Lower leg skin (tissue), 4 donors: ENCODE results near the gene FOXK1. TPM values are rescaled to one million over a fixed set of nuclear protein-coding genes. Genes with fewer than 3 reads are reported as not detected.
"Not testable (repeated sequence)": the region's sequence is repeated elsewhere in the genome, so short reads cannot be mapped to it uniquely, and the experiment has no call there.

Experiments
- DNase-seq, 2 donors: peaks; one replicate each; pipeline ENCODE4 v3.0.0-alpha.2; 2019; ENCODE audit warnings: low spot score in 2 of 2
- H3K4me3 ChIP-seq: fragments of 200-600 bp; sonication (generic); 2 replicates; pipeline ENCODE4 v1.5.1; 2017; ENCODE audit warnings: mild to moderate bottlenecking, low read depth; ENCODE audit not compliant: poor library complexity, severe bottlenecking
- POLR2A ChIP-seq, 2 donors: fragments of 450-650 bp; IDR thresholded peaks; one replicate each; pipeline ENCODE4 v1.6.1; 2016 to 2017; ENCODE audit warnings: antibody characterized with exemption in 2 of 2, mild to moderate bottlenecking in 1 of 2, moderate library complexity in 1 of 2
- WGBS, 2 donors: methylation state at CpG; one replicate each; pipeline ENCODE4 v1.1.5; 2018; 5-methylcytosine and 5-hydroxymethylcytosine counted together
- intact Hi-C: fragments of 100-400 bp; cut with DNase I; formaldehyde crosslinking; loops from one replicate; pipeline ENCODE4 v1.15.0; 2023; ENCODE audit warnings: low total_unique reads
- total RNA-seq, 4 donors: library from RNA; depleted of rRNA; stranded (reverse); fragments of >200 nt; gene quantifications; one replicate each; pipeline ENCODE4 v1.1.0, GENCODE V29; 2016
- TF ChIP-seq, protein P1 (sequence below), 3 donors: fragments of 450-650 bp; IDR thresholded peaks; one replicate each; pipeline ENCODE4 v1.5.1; 2016; ENCODE audit warnings: antibody characterized with exemption in 3 of 3, mild to moderate bottlenecking in 3 of 3, moderate library complexity in 2 of 3

FOXK1 gene
- total RNA-seq, 4 donors from 2014 or later: 22.0 to 41.3 (median 30.3) TPM

DNA sequence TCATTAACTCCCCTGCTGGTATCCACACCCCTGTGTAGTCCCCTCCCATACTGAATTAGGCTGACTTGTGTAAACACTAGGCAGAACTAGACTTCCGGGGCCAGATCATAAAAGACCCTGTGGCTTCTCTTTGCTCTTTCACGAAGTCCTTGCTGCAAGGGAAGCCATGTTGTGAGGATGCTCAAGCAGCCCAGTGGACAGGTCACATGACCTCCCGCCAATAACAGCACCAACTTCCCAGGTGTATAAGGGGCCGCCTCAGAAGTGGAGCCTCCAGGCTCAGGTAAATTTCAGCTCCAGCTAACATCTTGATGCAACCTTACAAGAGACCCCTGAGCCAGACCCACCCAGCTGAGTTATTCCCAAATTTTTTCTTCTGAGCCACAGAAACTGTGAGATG, 11.3 kb upstream of the FOXK1 start:
- DNase-seq: no peak
- no peak for TF ChIP-seq POLR2A (IDR thresholded peaks at IDR 0.05)
- TF ChIP-seq, protein P1, sequence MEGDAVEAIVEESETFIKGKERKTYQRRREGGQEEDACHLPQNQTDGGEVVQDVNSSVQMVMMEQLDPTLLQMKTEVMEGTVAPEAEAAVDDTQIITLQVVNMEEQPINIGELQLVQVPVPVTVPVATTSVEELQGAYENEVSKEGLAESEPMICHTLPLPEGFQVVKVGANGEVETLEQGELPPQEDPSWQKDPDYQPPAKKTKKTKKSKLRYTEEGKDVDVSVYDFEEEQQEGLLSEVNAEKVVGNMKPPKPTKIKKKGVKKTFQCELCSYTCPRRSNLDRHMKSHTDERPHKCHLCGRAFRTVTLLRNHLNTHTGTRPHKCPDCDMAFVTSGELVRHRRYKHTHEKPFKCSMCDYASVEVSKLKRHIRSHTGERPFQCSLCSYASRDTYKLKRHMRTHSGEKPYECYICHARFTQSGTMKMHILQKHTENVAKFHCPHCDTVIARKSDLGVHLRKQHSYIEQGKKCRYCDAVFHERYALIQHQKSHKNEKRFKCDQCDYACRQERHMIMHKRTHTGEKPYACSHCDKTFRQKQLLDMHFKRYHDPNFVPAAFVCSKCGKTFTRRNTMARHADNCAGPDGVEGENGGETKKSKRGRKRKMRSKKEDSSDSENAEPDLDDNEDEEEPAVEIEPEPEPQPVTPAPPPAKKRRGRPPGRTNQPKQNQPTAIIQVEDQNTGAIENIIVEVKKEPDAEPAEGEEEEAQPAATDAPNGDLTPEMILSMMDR (IDR thresholded peaks at IDR 0.05): no peak
- no peak overlapping the region for H3K4me3 ChIP-seq
- intact Hi-C loops: no loop called here
- WGBS, 2 donors: 80 to 83% methylated on average over 4 of the region's 4 CpGs

DNA sequence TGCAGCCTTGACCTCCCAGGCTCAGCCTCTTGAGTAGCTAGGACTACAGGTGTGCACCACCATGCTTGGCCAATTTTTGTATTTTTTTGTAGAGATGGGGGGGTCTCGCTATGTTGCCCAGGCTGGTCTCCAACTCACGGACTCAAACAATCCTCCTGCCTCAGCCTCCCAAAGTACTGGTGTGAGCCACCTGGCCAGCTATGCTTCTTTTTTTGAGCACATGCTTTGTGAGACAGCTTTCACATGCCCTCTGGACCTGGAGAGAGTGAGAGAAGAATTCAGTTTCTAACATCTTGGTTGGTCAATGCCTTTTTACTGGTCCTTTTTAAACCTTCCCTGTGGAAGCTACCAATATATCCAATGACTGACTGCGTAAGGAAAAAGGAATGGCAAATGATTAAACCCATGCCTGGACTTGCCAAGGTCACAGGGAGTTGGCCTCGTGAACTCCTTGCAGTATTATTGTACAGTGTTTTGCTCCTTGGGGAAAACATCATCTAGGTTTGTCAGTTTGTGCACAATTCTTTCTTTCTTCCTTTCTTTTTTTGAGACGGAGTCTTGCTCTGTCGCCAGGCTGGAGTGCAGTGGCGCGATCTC, 6.2 kb upstream of the FOXK1 start:
- no peak for DNase-seq
- intact Hi-C loops: no loop called here
- WGBS, 2 donors: 84 to 86% methylated on average over 8 of the region's 8 CpGs
- no peak overlapping the region for H3K4me3 ChIP-seq
- TF ChIP-seq POLR2A (IDR thresholded peaks at IDR 0.05): no peak
- TF ChIP-seq, protein P1 (IDR thresholded peaks at IDR 0.05): no peak

DNA sequence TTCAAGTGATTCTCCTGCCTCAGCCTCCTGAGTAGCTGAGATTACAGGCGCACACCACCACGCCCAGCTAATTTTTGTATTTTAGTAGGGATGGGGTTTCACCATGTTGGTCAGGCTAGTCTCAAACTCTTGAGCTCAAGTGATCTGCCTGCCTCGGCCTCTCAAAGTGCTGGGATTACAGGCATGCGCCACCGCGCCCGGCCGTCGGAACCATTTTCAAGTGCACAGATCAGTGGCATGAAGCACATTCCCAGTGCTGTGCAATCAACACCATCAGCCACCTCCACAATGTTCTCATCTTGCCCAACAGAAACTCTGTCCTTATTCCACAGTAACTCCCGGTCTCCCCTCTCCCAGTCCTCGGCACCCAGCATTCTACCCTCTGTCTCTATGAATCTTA, 4.6 kb upstream of the FOXK1 start:
- DNase-seq, intact Hi-C loops, H3K4me3 ChIP-seq: not testable (repeated sequence)
- 96% methylated on average over 11 of the region's 11 CpGs for WGBS, 2 donors

DNA sequence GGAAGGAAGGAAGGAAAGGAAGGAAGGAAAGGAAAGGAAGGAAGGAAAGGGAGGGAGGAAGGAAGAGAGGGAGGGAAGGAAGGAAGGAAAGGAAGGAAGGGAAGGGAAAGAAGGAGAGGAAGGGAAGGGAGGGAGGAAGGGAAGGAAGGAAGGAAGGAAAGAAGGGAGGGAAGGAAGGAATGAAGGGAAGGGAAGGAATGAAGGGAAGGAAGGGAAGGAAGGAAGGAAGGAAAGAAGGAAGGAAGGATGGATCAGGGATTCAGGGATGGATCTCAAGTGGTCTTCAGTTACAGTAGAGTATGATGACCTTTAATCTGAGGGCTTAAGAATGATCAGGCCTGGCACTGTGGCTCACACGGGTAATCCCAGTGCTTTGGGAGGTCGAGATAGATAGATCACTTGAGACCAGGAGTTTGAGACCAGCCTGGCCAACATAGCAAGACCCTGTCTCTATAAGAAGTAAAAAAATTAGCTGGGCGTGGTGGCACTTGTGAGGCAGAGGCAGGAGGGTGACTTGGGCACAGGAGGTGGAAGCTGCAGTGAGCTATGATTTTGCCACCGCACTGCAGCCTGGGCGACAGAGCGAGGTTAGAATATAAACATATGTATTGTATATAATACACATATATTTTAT, 760 bp upstream of the FOXK1 start:
- intact Hi-C loops: loop anchor here (5.0 kb wide), 2 partner anchors 39 to 71 kb away; no protein-coding TSS in a partner anchor
- TF ChIP-seq POLR2A (IDR thresholded peaks at IDR 0.05): no peak
- TF ChIP-seq, protein P1 (IDR thresholded peaks at IDR 0.05): no peak
- peak overlapping the region; percentile 18 for H3K4me3 ChIP-seq
- 72 to 79% methylated on average over 6 of the region's 6 CpGs for WGBS, 2 donors
- no peak for DNase-seq

DNA sequence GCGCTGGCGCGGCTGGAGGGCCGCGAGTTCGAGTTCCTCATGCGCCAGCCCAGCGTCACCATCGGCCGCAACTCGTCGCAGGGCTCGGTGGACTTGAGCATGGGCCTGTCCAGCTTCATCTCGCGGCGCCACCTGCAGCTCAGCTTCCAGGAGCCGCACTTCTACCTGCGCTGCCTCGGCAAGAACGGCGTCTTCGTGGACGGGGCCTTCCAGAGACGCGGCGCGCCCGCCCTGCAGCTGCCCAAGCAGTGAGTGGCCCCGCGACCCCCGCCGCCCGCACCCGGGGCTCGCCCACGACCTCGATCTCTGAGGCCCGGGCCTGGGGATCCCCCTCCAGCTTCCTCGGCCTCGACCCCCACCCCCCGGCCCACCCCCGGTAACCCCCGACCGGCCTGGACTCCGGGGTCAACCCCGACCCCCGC, 537 bp downstream of the FOXK1 start:
- intact Hi-C loops: loop anchor here (5.0 kb wide), 2 partner anchors 40 to 70 kb away; no protein-coding TSS in a partner anchor
- TF ChIP-seq, protein P1 (IDR thresholded peaks at IDR 0.05): no peak
- no peak for TF ChIP-seq POLR2A (IDR thresholded peaks at IDR 0.05)
- peak overlapping the region; percentile 71 for H3K4me3 ChIP-seq
- WGBS, 2 donors: 0 to 6% methylated on average over 8 to 14 of the region's 47 CpGs
- DNase-seq: no peak

DNA sequence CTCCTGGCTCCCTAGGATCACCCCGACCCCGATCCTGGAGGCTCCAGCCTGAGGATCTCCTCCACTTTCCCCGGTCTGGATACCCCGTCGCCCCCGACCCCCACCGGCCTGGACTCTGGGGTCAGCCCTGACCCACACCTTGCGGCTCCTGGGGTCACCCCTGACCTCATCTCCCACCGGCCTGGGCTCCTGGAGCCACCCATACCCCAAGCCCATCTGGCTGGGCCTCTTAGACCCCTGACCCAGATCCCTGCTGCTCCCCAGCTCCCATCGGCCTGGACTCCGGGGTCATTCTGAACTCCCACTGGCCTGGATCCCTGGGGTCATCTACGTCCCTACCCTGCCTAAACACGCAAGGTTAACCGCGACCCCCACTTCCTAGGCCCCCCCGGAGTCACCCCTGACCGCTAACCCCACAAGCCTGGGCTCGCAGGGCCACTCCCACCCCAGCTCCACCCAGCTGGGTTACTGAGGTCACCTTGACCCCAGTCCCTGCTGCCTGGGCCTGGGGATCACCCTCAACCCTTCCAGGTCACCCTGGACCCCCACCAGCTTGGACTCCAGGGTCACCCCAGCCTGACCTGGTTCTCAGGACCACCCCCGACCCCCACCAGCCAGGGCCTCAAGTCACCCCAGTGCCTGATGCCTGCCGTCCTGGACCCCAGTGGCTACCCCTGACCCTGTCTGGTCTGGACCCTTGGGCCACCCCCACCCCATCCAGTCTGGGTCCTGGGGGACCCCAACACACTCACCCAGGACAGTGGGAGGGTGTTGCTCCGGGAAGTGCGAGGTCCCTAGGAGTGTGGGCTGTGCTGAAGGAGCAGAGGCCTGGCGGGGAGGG, 1.2 kb downstream of the FOXK1 start:
- TF ChIP-seq, protein P1 (IDR thresholded peaks at IDR 0.05): no peak
- no peak for TF ChIP-seq POLR2A (IDR thresholded peaks at IDR 0.05)
- H3K4me3 ChIP-seq: peak overlapping the region; percentile 71
- 2 to 3% methylated on average over 19 to 23 of the region's 23 CpGs for WGBS, 2 donors
- intact Hi-C loops: loop anchor here (5.0 kb wide), 2 partner anchors 41 to 69 kb away; no protein-coding TSS in a partner anchor
- DNase-seq: peak in 1 of 2 donors; percentile 91
